Trophoblast cell (in vitro differentiated cells and primary cell): Measurements from ENCODE around the gene PLEKHD1.
"Not testable (repeated sequence)": the region's sequence is repeated elsewhere in the genome, so short reads cannot be mapped to it uniquely, and the experiment has no call there.

Experiments used
- DNase-seq, 2 donors: peaks; one replicate each; pipeline ENCODE4 v3.0.0-alpha.2; 2016
- H2AFZ ChIP-seq: 2 replicates; pipeline ENCODE4 v1.6.1; 2013; ENCODE audit warnings: low read length, moderate library complexity, mild to moderate bottlenecking; ENCODE audit not compliant: insufficient read depth, poor library complexity
- H2AK5ac ChIP-seq: 2 replicates; pipeline ENCODE4 v1.6.1; 2013; ENCODE audit warnings: mild to moderate bottlenecking, low read length
- H2BK120ac ChIP-seq: 2 replicates; pipeline ENCODE4 v1.6.1; 2013; ENCODE audit warnings: low read length, mild to moderate bottlenecking, moderate library complexity; ENCODE audit not compliant: insufficient read depth, poor library complexity
- H2BK12ac ChIP-seq: 2 replicates; pipeline ENCODE4 v1.6.1; 2013; ENCODE audit warnings: mild to moderate bottlenecking, low read length, moderate library complexity
- H2BK5ac ChIP-seq: 2 replicates; pipeline ENCODE4 v1.6.1; 2013; ENCODE audit warnings: low read length, low read depth, moderate library complexity, mild to moderate bottlenecking; ENCODE audit not compliant: poor library complexity
- H3K14ac ChIP-seq: 2 replicates; pipeline ENCODE4 v1.6.1; 2013; ENCODE audit warnings: mild to moderate bottlenecking, low read length
- H3K18ac ChIP-seq: 2 replicates; pipeline ENCODE4 v1.6.1; 2013; ENCODE audit warnings: mild to moderate bottlenecking, low read length
- H3K23ac ChIP-seq: 2 replicates; pipeline ENCODE4 v1.6.1; 2013; ENCODE audit warnings: low read length
- H3K27ac ChIP-seq: 2 replicates; pipeline ENCODE4 v1.5.1; 2013; ENCODE audit warnings: low read depth, mild to moderate bottlenecking, inconsistent platforms, low read length, moderate library complexity
- H3K27me3 ChIP-seq: 2 replicates; pipeline ENCODE4 v1.6.1; 2013; ENCODE audit warnings: inconsistent platforms, mild to moderate bottlenecking, low read length, moderate library complexity; ENCODE audit not compliant: insufficient read depth
- H3K36me3 ChIP-seq, 2 experiments: 1 replicate in 1 of 2; 2 replicates in 1 of 2; pipeline ENCODE4 v1.6.1; 2013; ENCODE audit warnings: low read length in 2 of 2, mild to moderate bottlenecking in 2 of 2, moderate library complexity in 1 of 2; ENCODE audit not compliant: insufficient read depth in 2 of 2, control insufficient read depth in 1 of 2
- H3K4ac ChIP-seq: 2 replicates; pipeline ENCODE4 v1.6.1; 2013; ENCODE audit warnings: low read depth, mild to moderate bottlenecking, low read length, moderate library complexity
- H3K4me1 ChIP-seq, 2 experiments: 1 replicate in 1 of 2; 2 replicates in 1 of 2; pipeline ENCODE4 v1.6.1; 2013; ENCODE audit warnings: low read length in 2 of 2, mild to moderate bottlenecking in 2 of 2, moderate library complexity in 1 of 2; ENCODE audit not compliant: insufficient read depth in 2 of 2, control insufficient read depth in 1 of 2
- H3K4me2 ChIP-seq: 2 replicates; pipeline ENCODE4 v1.6.1; 2013; ENCODE audit warnings: inconsistent platforms, mild to moderate bottlenecking, low read length, moderate library complexity
- H3K4me3 ChIP-seq: 2 replicates; pipeline ENCODE4 v1.5.1; 2013; ENCODE audit warnings: mild to moderate bottlenecking, low read depth, low read length, inconsistent platforms
- H3K79me1 ChIP-seq: one replicate; pipeline ENCODE4 v1.6.1; 2013; ENCODE audit warnings: low read length
- H3K79me2 ChIP-seq: 2 replicates; pipeline ENCODE4 v1.6.1; 2013; ENCODE audit warnings: low read length, mild to moderate bottlenecking; ENCODE audit not compliant: control insufficient read depth, insufficient read depth, poor library complexity
- H3K9ac ChIP-seq: 2 replicates; pipeline ENCODE4 v1.6.1; 2013; ENCODE audit warnings: mild to moderate bottlenecking, low read length
- H3K9me3 ChIP-seq: 2 replicates; pipeline ENCODE4 v1.6.1; 2013; ENCODE audit warnings: low read depth, mild to moderate bottlenecking, control low read depth, inconsistent platforms, low read length; ENCODE audit not compliant: insufficient read depth
- H4K12ac ChIP-seq: 2 replicates; pipeline ENCODE4 v1.6.1; 2013; ENCODE audit warnings: low read depth, mild to moderate bottlenecking, low read length, moderate library complexity
- H4K8ac ChIP-seq: 2 replicates; pipeline ENCODE4 v1.6.1; 2013; ENCODE audit warnings: low read depth, mild to moderate bottlenecking, low read length, moderate library complexity
- H4K91ac ChIP-seq: one replicate; pipeline ENCODE4 v1.6.1; 2013; ENCODE audit warnings: low read depth, mild to moderate bottlenecking, low read length, moderate library complexity
- WGBS: extraction: QIAGEN DNeasy Blood & Tissue Kit; methylation state at CpG from one replicate; pipeline ENCODE4 v1.1.7; 2013; ENCODE audit warnings: missing lambda C conversion rate; ENCODE audit not compliant: insufficient read length, insufficient coverage; ENCODE audit errors: extremely low coverage; 5-methylcytosine and 5-hydroxymethylcytosine counted together

PLEKHD1 gene

DNA sequence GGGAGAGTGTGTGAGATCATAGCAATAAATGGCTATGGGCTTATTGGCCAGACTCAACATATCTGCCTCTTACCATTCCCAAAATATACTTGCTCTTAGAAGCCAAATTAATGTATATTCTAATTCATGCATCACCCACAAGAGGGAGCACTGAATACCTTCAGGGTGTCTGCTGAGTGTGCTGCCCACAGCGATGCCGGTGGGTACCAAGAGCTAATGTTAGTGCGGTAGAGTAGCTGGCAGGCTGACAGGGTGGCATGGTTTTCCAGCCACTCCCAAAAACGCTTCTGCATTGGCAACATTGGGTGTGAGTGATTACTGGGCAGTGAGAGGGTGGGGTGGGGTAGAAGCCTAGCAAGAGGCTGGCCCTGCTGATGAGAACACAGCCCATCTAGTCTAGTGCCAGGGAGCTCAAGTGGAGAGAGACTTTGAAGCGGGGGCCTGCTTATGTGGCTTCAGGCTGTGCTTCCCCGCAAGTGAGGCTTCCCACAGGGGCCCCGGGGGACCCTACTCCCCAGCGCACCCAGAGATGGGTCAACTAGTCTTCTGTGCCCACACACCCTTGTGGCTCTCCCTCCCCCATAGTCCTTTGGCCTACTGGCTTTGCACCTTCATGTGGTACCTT is 9.2 kb upstream of the PLEKHD1 start:
- Histone ChIP-seq H3K4me1 (peaks cover 0 to 9% of the 10 kb centered on the region in 2 experiments), H3K27ac (no peak overlapping the region), H3K79me2 (no peaks in the 10 kb centered on the region), H4K8ac (no peak overlapping the region), H2BK5ac (no peak overlapping the region), H3K27me3 (no peaks in the 10 kb centered on the region), H2AFZ (no peak overlapping the region), H3K9ac (no peak overlapping the region), H2AK5ac (no peak overlapping the region), H3K79me1 (no peaks in the 10 kb centered on the region), H4K91ac (no peak overlapping the region), H3K4ac (no peak overlapping the region), H3K14ac (no peak overlapping the region), H3K4me3 (no peak overlapping the region), H2BK120ac (no peak overlapping the region), H3K4me2 (no peak overlapping the region), H2BK12ac (no peak overlapping the region), H3K18ac (no peak overlapping the region), H3K9me3 (peaks cover 2% of the 10 kb centered on the region), H4K12ac (no peak overlapping the region), H3K36me3 (no peaks in the 10 kb centered on the region), H3K23ac (no peak overlapping the region)
- WGBS, result no CpG with 5 or more reads among the region's 8 CpGs
- peak in 1 of 2 donors; percentile 44 for DNase-seq

- not testable (repeated sequence) for H3K14ac ChIP-seq, H3K36me3 ChIP-seq, H3K4me3 ChIP-seq, H3K27ac ChIP-seq, H2AK5ac ChIP-seq, H2AFZ ChIP-seq, H3K18ac ChIP-seq, H2BK12ac ChIP-seq, H3K23ac ChIP-seq, H3K4me2 ChIP-seq, H3K9me3 ChIP-seq, H4K12ac ChIP-seq, H3K79me1 ChIP-seq, H3K4me1 ChIP-seq, H3K79me2 ChIP-seq, H4K91ac ChIP-seq, H3K4ac ChIP-seq, H4K8ac ChIP-seq, H3K9ac ChIP-seq, H3K27me3 ChIP-seq, H2BK5ac ChIP-seq, H2BK120ac ChIP-seq
- WGBS, result no CpG with 5 or more reads among the region's 5 CpGs
- peak in 1 of 2 donors; percentile 12 for DNase-seq
These were observed 7.6 kb upstream of the PLEKHD1 start for GRCh38 chr14:69476824-69477450.

- not testable (repeated sequence) for H4K8ac ChIP-seq
These were observed 6.5 kb upstream of the PLEKHD1 start for GRCh38 chr14:69478055-69478454.

DNA sequence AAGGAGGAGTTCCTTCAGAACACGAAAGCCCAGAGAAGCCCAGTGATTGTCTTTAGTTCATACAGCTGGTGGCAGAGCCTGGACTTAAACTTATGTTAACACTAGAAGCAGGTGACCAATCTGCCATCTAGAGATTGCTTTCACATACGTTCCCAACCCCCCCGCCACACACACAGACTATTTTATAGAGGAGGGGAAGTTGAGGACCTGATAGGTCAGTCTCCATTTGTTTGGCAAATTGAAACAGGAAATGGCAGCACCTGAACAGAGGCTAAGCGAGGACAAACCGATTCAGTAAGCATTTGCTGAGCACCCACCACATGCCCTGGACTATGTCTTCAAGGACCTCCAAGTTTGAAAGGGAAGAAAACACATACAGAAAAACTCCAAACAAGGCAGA is 4.8 kb upstream of the PLEKHD1 start:
- WGBS, result no CpG with 5 or more reads among the region's 5 CpGs
- H4K8ac ChIP-seq, result no peak overlapping the region
- no peak overlapping the region for H2AK5ac ChIP-seq
- H3K79me1 ChIP-seq, result no peaks in the 10 kb centered on the region
- H3K79me2 ChIP-seq, result no peaks in the 10 kb centered on the region
- H2BK5ac ChIP-seq, result no peak overlapping the region
- no peak overlapping the region for H3K18ac ChIP-seq
- H3K4me2 ChIP-seq, result no peak overlapping the region
- peaks cover 5 to 9% of the 10 kb centered on the region in 2 experiments for H3K4me1 ChIP-seq
- H3K27me3 ChIP-seq, result peaks cover 23% of the 10 kb centered on the region
- H3K36me3 ChIP-seq, result no peaks in the 10 kb centered on the region
- no peak overlapping the region for H2AFZ ChIP-seq
- no peak overlapping the region for H3K4me3 ChIP-seq
- H4K91ac ChIP-seq, result no peak overlapping the region
- no peak overlapping the region for H3K14ac ChIP-seq
- H3K27ac ChIP-seq, result no peak overlapping the region
- no peak overlapping the region for H2BK12ac ChIP-seq
- H4K12ac ChIP-seq, result no peak overlapping the region
- H3K9ac ChIP-seq, result no peak overlapping the region
- no peak for DNase-seq
- H3K23ac ChIP-seq, result no peak overlapping the region
- H2BK120ac ChIP-seq, result no peak overlapping the region
- no peak overlapping the region for H3K4ac ChIP-seq
- peaks cover 3% of the 10 kb centered on the region for H3K9me3 ChIP-seq

More at GRCh38 chr14:69478055-69478454, 6.5 kb upstream of the PLEKHD1 start:
- H4K91ac ChIP-seq, H2BK5ac ChIP-seq, H3K4ac ChIP-seq, H3K9ac ChIP-seq, H3K4me3 ChIP-seq, H3K27ac ChIP-seq, H3K9me3 ChIP-seq, H3K79me2 ChIP-seq, H3K79me1 ChIP-seq, H3K4me1 ChIP-seq, DNase-seq, H3K36me3 ChIP-seq, H2AFZ ChIP-seq, H4K12ac ChIP-seq, H2AK5ac ChIP-seq, H2BK12ac ChIP-seq, H3K27me3 ChIP-seq, H3K18ac ChIP-seq, H3K23ac ChIP-seq, H3K14ac ChIP-seq, H3K4me2 ChIP-seq, H2BK120ac ChIP-seq: not testable (repeated sequence)
- WGBS, result no CpG with 5 or more reads among the region's 2 CpGs
